ENCODE data around the gene SSPN.

The SSPN gene

GRCh38 chr12:26282339-26282940 is 87.1 kb downstream of the SSPN start:
- TF ChIP-seq CTCF (conservative IDR thresholded peaks at IDR 0.05; ENCODE audit: low read depth, low read length): no peak
- H3K4me3 ChIP-seq (ENCODE audit: low read length): no peak overlapping the region

GRCh38 chr12:26283046-26283445 is 87.7 kb downstream of the SSPN start:
- no peak overlapping the region for H3K4me3 ChIP-seq (ENCODE audit: low read length)
- no peak for TF ChIP-seq CTCF (conservative IDR thresholded peaks at IDR 0.05; ENCODE audit: low read depth, low read length)
- DNase-seq (ENCODE audit: low read depth): no peak

More at GRCh38 chr12:26282339-26282940, 87.1 kb downstream of the SSPN start:
- no peak for DNase-seq (ENCODE audit: low read depth)

- DNase-seq (ENCODE audit: low read depth): no peak
- H3K4me3 ChIP-seq (ENCODE audit: low read length): no peak overlapping the region
- no peak for TF ChIP-seq CTCF (conservative IDR thresholded peaks at IDR 0.05; ENCODE audit: low read depth, low read length)
Measured at GRCh38 chr12:26283617-26284016, 88.2 kb downstream of the SSPN start.

GRCh38 chr12:26285401-26285800 is 90.0 kb downstream of the SSPN start:
- TF ChIP-seq CTCF (conservative IDR thresholded peaks at IDR 0.05; ENCODE audit: low read depth, low read length): no peak
- no peak for DNase-seq (ENCODE audit: low read depth)
- no peak overlapping the region for H3K4me3 ChIP-seq (ENCODE audit: low read length)

GRCh38 chr12:26286186-26286585 is 90.8 kb downstream of the SSPN start:
- DNase-seq (ENCODE audit: low read depth): no peak
- no peak overlapping the region for H3K4me3 ChIP-seq (ENCODE audit: low read length)
- TF ChIP-seq CTCF (conservative IDR thresholded peaks at IDR 0.05; ENCODE audit: low read depth, low read length): no peak

- TF ChIP-seq CTCF (conservative IDR thresholded peaks at IDR 0.05; ENCODE audit: low read depth, low read length): no peak
- no peak for DNase-seq (ENCODE audit: low read depth)
- no peak overlapping the region for H3K4me3 ChIP-seq (ENCODE audit: low read length)
Measured at GRCh38 chr12:26287671-26288381, 92.5 kb downstream of the SSPN start.

- DNase-seq (ENCODE audit: low read depth): no peak
- no peak overlapping the region for H3K4me3 ChIP-seq (ENCODE audit: low read length)
- no peak for TF ChIP-seq CTCF (conservative IDR thresholded peaks at IDR 0.05; ENCODE audit: low read depth, low read length)
Measured at GRCh38 chr12:26290565-26290964, 95.2 kb downstream of the SSPN start.

Data from retinal pigment epithelial cell (primary cell).